H1 (cell line): Measurements from ENCODE around the gene SMNDC1. TPM values are rescaled to one million over a fixed set of nuclear protein-coding genes. Genes with fewer than 3 reads are reported as not detected.
A peak's percentile ranks its signal among the peaks of the same experiment; 100 is the strongest.

Experiments
- ASH2L ChIP-seq: fragments of 200-600, 300-600 bp; sonication (generic); IDR thresholded peaks from one replicate; pipeline ENCODE4 v1.7.1; 2017; ENCODE audit warnings: low read length
- BCL11A ChIP-seq, 2 experiments: IDR thresholded peaks; one replicate each; pipeline ENCODE4 v1.6.1; 2011; ENCODE audit warnings: low read depth in 2 of 2, low read length in 2 of 2, mild to moderate bottlenecking in 2 of 2
- BRCA1 ChIP-seq: IDR thresholded peaks from 2 replicates; pipeline ENCODE4 v1.6.1; 2012; ENCODE audit warnings: low read depth, low read length, improper control_type of control experiment
- CBX5 ChIP-seq: fragments of 300-800, 300-1000 bp; sonication (generic); IDR thresholded peaks from 2 replicates; pipeline ENCODE4 v1.7.1; 2016; ENCODE audit warnings: antibody characterized with exemption, low read length, low read depth
- CEBPB ChIP-seq: IDR thresholded peaks from 2 replicates; pipeline ENCODE4 v1.6.1; 2012; ENCODE audit warnings: low read depth, low read length
- CREB1 ChIP-seq: IDR thresholded peaks from 2 replicates; pipeline ENCODE4 v1.6.1; 2012; ENCODE audit warnings: inconsistent platforms
- CTBP2 ChIP-seq: IDR thresholded peaks from 2 replicates; pipeline ENCODE4 v1.7.0; 2011; ENCODE audit warnings: borderline replicate concordance, mild to moderate bottlenecking, moderate library complexity, mixed read lengths, low read length; ENCODE audit not compliant: insufficient read depth, insufficient read length
- EGR1 ChIP-seq: IDR thresholded peaks from 2 replicates; pipeline ENCODE4 v1.6.1; 2011; ENCODE audit warnings: low read depth, low read length, borderline replicate concordance
- EP300 ChIP-seq, 2 experiments: IDR thresholded peaks; 1 replicate in 1 of 2; 2 replicates in 1 of 2; pipeline ENCODE4 v1.6.1; 2011 to 2012; ENCODE audit warnings: low read depth in 2 of 2, low read length in 2 of 2, mild to moderate bottlenecking in 2 of 2, borderline replicate concordance in 1 of 2, inconsistent platforms in 1 of 2, moderate library complexity in 1 of 2
- FOSL1 ChIP-seq: IDR thresholded peaks from 2 replicates; pipeline ENCODE4 v1.6.1; 2011; ENCODE audit warnings: mild to moderate bottlenecking, low read depth, low read length, moderate library complexity; ENCODE audit not compliant: insufficient read depth
- JUND ChIP-seq: IDR thresholded peaks from 2 replicates; pipeline ENCODE4 v1.6.1; 2011; ENCODE audit warnings: mild to moderate bottlenecking, improper control_type of control experiment, low read length
- MAFK ChIP-seq: IDR thresholded peaks from 2 replicates; pipeline ENCODE4 v1.6.1; 2012; ENCODE audit warnings: low read depth, mild to moderate bottlenecking, improper control_type of control experiment, low read length
- POLR2A ChIP-seq, 2 experiments: IDR thresholded peaks; 1 replicate in 1 of 2; 2 replicates in 1 of 2; pipeline ENCODE4 v1.6.1; 2011; ENCODE audit warnings: low read depth in 2 of 2, low read length in 2 of 2, mild to moderate bottlenecking in 2 of 2; ENCODE audit errors: control extremely low read depth in 1 of 2
- POU5F1 ChIP-seq: IDR thresholded peaks from 2 replicates; pipeline ENCODE4 v1.6.1; 2011; ENCODE audit warnings: low read depth, mild to moderate bottlenecking, low read length, moderate library complexity
- RAD21 ChIP-seq, 2 experiments: IDR thresholded peaks in 1 of 2; conservative IDR thresholded peaks in 1 of 2; 2 replicates each; pipeline ENCODE4 v1.6.1; 2011; ENCODE audit warnings: low read depth in 2 of 2, low read length in 2 of 2, improper control_type of control experiment in 1 of 2, inconsistent platforms in 1 of 2, mild to moderate bottlenecking in 1 of 2, moderate library complexity in 1 of 2
- RBBP5 ChIP-seq: IDR thresholded peaks from 2 replicates; pipeline ENCODE4 v1.7.1; 2012; ENCODE audit warnings: low read depth, mild to moderate bottlenecking, inconsistent platforms, low read length, moderate library complexity, borderline replicate concordance
- SAP30 ChIP-seq: fragments of 300-600 bp; sonication (generic); IDR thresholded peaks from 2 replicates; pipeline ENCODE4 v1.7.1; 2012; ENCODE audit warnings: low read length, moderate library complexity, mild to moderate bottlenecking, inconsistent platforms; ENCODE audit not compliant: insufficient read depth, insufficient replicate concordance
- SIRT6 ChIP-seq: IDR thresholded peaks from one replicate; pipeline ENCODE4 v1.7.1; 2012; ENCODE audit warnings: low read length, inconsistent platforms
- SP1 ChIP-seq: IDR thresholded peaks from 2 replicates; pipeline ENCODE4 v1.6.1; 2011; ENCODE audit warnings: low read depth, low read length
- SUZ12 ChIP-seq: fragments of 200-600 bp; sonication (generic); IDR thresholded peaks from 2 replicates; pipeline ENCODE4 v1.6.1; 2012; ENCODE audit warnings: mild to moderate bottlenecking, inconsistent platforms, low read length, moderate library complexity, mixed read lengths
- USF2 ChIP-seq: IDR thresholded peaks from 2 replicates; pipeline ENCODE4 v1.6.1; 2011; ENCODE audit warnings: low read length, improper control_type of control experiment
- polyA plus RNA-seq, 7 experiments: library from polyadenylated mRNA; depleted of rRNA in 3 of 7; stranded (reverse) in 5 of 7; unstranded in 2 of 7; fragments of >200 nt in 5 of 7; fragments of 200-250 nt in 2 of 7; gene quantifications; 1 replicate in 5 of 7; 2 replicates in 1 of 7; 4 replicates in 1 of 7; pipeline versions ENCODE4 v1.2.1 to v1.2.3, GENCODE V29; 2011 to 2013; ENCODE audit warnings: missing spikeins in 2 of 7, mixed read lengths in 2 of 7
- total RNA-seq: library from RNA; stranded (reverse); fragmentation: NEBNext Ultra II Directional; extraction: Animal tissue kit (Norgen Biotek cat#: 25700); gene quantifications from 2 replicates; pipeline ENCODE4 v1.2.1, GENCODE V29; 2021

Gene SMNDC1
- total and polyA plus RNA-seq, 2 of the 8 experiments (the other 6 are each of a cell fraction or from before 2014, with no cell fraction given) = 8.1 to 48.6 TPM

- TF ChIP-seq MAFK = no peak
- 0 out of 3 replicates have a peak, but pooled peaks of 1 of the 2 experiments have one; percentile 6 for TF ChIP-seq EP300 (IDR thresholded peaks at IDR 0.05; ENCODE audit: borderline replicate concordance in 1 of 2, low read depth in 2 of 2, low read length in 2 of 2)
- no peak for TF ChIP-seq JUND
- no peak for TF ChIP-seq CBX5
- no peak for TF ChIP-seq BCL11A (IDR thresholded peaks at IDR 0.05; ENCODE audit: low read depth in 2 of 2, low read length in 2 of 2)
- no peak for TF ChIP-seq CTBP2
- no peak for TF ChIP-seq CEBPB
- TF ChIP-seq SIRT6 = no peak
- no peak for TF ChIP-seq SUZ12
- TF ChIP-seq POU5F1 = no peak
- TF ChIP-seq EGR1 = no peak
- TF ChIP-seq BRCA1 = peak; percentile 88
- TF ChIP-seq CREB1 = peak; percentile 69
- no peak for TF ChIP-seq SP1
- TF ChIP-seq POLR2A (IDR thresholded peaks at IDR 0.05; ENCODE audit: control extremely low read depth in 1 of 2, low read depth in 2 of 2, low read length in 2 of 2) = peak; percentile 79 to 89
- TF ChIP-seq FOSL1 = no peak
- TF ChIP-seq SAP30 = peak; percentile 23
- TF ChIP-seq USF2 = peak; percentile 89
- no peak for TF ChIP-seq RAD21 (IDR thresholded peaks at IDR 0.05 in 1 of 2, conservative IDR thresholded peaks at IDR 0.05 in 1 of 2; ENCODE audit: low read depth in 2 of 2, low read length in 2 of 2)
- TF ChIP-seq RBBP5 = peak; percentile 53; the same call in 1 of the 2 replicates
- peak; percentile 45 for TF ChIP-seq ASH2L
- TF ChIP-seq, all 59 proteins: peak for 19
These were observed at the start of gene SMNDC1 (continued) for GRCh38 chr10:110304780-110305421.
